ENCODE results near the gene LRFN2.

DNA sequence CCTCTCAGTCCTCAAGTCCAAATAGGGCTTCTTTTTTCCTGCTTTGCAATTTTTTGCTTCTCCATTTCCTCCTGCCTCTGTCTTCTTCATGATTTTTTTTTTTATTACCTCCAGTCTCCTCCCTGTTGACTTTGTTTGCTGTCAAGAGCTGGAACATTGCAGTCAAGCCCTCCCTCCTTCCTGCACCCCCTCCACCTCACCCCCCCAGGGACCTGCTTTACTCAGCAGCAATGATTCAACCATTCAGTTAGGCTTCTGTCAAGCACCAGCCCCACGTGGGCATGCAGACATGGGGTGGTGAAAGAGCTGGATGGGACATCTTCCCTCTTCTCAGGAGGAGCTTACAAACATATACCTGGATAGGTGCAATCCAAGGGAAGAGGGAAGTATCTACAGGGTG is 142.4 kb downstream of the LRFN2 start:
- TF ChIP-seq, protein P1, sequence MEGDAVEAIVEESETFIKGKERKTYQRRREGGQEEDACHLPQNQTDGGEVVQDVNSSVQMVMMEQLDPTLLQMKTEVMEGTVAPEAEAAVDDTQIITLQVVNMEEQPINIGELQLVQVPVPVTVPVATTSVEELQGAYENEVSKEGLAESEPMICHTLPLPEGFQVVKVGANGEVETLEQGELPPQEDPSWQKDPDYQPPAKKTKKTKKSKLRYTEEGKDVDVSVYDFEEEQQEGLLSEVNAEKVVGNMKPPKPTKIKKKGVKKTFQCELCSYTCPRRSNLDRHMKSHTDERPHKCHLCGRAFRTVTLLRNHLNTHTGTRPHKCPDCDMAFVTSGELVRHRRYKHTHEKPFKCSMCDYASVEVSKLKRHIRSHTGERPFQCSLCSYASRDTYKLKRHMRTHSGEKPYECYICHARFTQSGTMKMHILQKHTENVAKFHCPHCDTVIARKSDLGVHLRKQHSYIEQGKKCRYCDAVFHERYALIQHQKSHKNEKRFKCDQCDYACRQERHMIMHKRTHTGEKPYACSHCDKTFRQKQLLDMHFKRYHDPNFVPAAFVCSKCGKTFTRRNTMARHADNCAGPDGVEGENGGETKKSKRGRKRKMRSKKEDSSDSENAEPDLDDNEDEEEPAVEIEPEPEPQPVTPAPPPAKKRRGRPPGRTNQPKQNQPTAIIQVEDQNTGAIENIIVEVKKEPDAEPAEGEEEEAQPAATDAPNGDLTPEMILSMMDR (IDR thresholded peaks at IDR 0.05) = no peak
- TF ChIP-seq ZFX (IDR thresholded peaks at IDR 0.05; ENCODE audit: borderline replicate concordance) = no peak

Measured in 22Rv1 (cell line).